Measurements from ENCODE around the gene TAF5L. TPM values are rescaled to one million over a fixed set of nuclear protein-coding genes. Genes with fewer than 3 reads are reported as not detected.
"Not testable (repeated sequence)": the region's sequence is repeated elsewhere in the genome, so short reads cannot be mapped to it uniquely, and the experiment has no call there.

TAF5L gene
- total and polyA plus RNA-seq, 9 donors: 8.7 to 13.7 (median 11.8) TPM

GRCh38 chr1:229614701-229615100, 11.2 kb downstream of the TAF5L start:
- H3K27me3 ChIP-seq (ENCODE audit: control insufficient read depth, insufficient read depth, low read length): no peaks in the 10 kb centered on the region
- no peaks in the 10 kb centered on the region for H3K4me1 ChIP-seq (ENCODE audit: control insufficient read depth, insufficient read depth, low read length)
- H3K27ac ChIP-seq (ENCODE audit: low read length): no peak overlapping the region
- 100% methylated on average over 1 of the region's 2 CpGs for WGBS (ENCODE audit: insufficient coverage)
- H3K9me3 ChIP-seq (replicated peaks; ENCODE audit: control insufficient read depth, low read depth, low read length): no peaks in the 10 kb centered on the region
- H3K4me3 ChIP-seq (ENCODE audit: low read length): no peak overlapping the region
- H3K36me3 ChIP-seq (ENCODE audit: control insufficient read depth, insufficient read depth, low read length): peaks cover 29% of the 10 kb centered on the region
- DNase-seq: no peak

GRCh38 chr1:229613938-229614337, 12.0 kb downstream of the TAF5L start:
- no peaks in the 10 kb centered on the region for H3K4me1 ChIP-seq (ENCODE audit: control insufficient read depth, insufficient read depth, low read length)

GRCh38 chr1:229608590-229608989, 17.3 kb downstream of the TAF5L start:
- no peaks in the 10 kb centered on the region for H3K4me1 ChIP-seq (ENCODE audit: control insufficient read depth, insufficient read depth, low read length)
- no peaks in the 10 kb centered on the region for H3K9me3 ChIP-seq (replicated peaks; ENCODE audit: control insufficient read depth, low read depth, low read length)
- H3K27me3 ChIP-seq (ENCODE audit: control insufficient read depth, insufficient read depth, low read length): no peaks in the 10 kb centered on the region
- H3K27ac ChIP-seq (ENCODE audit: low read length): no peak overlapping the region
- peaks cover 61% of the 10 kb centered on the region for H3K36me3 ChIP-seq (ENCODE audit: control insufficient read depth, insufficient read depth, low read length)
- no peak overlapping the region for H3K4me3 ChIP-seq (ENCODE audit: low read length)
- 100% methylated on average over 1 of the region's 2 CpGs for WGBS (ENCODE audit: insufficient coverage)
- DNase-seq: no peak

More at GRCh38 chr1:229613938-229614337, 12.0 kb downstream of the TAF5L start:
- WGBS (ENCODE audit: insufficient coverage): 80% methylated on average over 5 of the region's 5 CpGs
- H3K9me3 ChIP-seq (replicated peaks; ENCODE audit: control insufficient read depth, low read depth, low read length): no peaks in the 10 kb centered on the region
- no peaks in the 10 kb centered on the region for H3K27me3 ChIP-seq (ENCODE audit: control insufficient read depth, insufficient read depth, low read length)
- no peak overlapping the region for H3K4me3 ChIP-seq (ENCODE audit: low read length)
- no peak for DNase-seq
- no peak overlapping the region for H3K27ac ChIP-seq (ENCODE audit: low read length)
- peaks cover 33% of the 10 kb centered on the region for H3K36me3 ChIP-seq (ENCODE audit: control insufficient read depth, insufficient read depth, low read length)

GRCh38 chr1:229607370-229607769, 18.6 kb downstream of the TAF5L start:
- 100% methylated on average over 1 of the region's 2 CpGs for WGBS (ENCODE audit: insufficient coverage)
- Histone ChIP-seq H3K4me1 (ENCODE audit: control insufficient read depth, insufficient read depth, low read length) (no peaks in the 10 kb centered on the region), H3K36me3 (ENCODE audit: control insufficient read depth, insufficient read depth, low read length) (peaks cover 58% of the 10 kb centered on the region)

GRCh38 chr1:229603371-229604005, 22.4 kb downstream of the TAF5L start:
- DNase-seq: no peak
- Histone ChIP-seq H3K27me3 (ENCODE audit: control insufficient read depth, insufficient read depth, low read length) (no peaks in the 10 kb centered on the region), H3K27ac (ENCODE audit: low read length) (no peak overlapping the region), H3K4me3 (ENCODE audit: low read length) (no peak overlapping the region), H3K9me3 (replicated peaks; ENCODE audit: control insufficient read depth, low read depth, low read length) (no peaks in the 10 kb centered on the region), H3K4me1 (ENCODE audit: control insufficient read depth, insufficient read depth, low read length) (no peaks in the 10 kb centered on the region), H3K36me3 (ENCODE audit: control insufficient read depth, insufficient read depth, low read length) (peaks cover 46% of the 10 kb centered on the region)
- WGBS (ENCODE audit: insufficient coverage): 92% methylated on average over 2 of the region's 7 CpGs

More at GRCh38 chr1:229607370-229607769, 18.6 kb downstream of the TAF5L start:
- Histone ChIP-seq H3K9me3 (replicated peaks; ENCODE audit: control insufficient read depth, low read depth, low read length) (no peaks in the 10 kb centered on the region), H3K27ac (ENCODE audit: low read length) (no peak overlapping the region), H3K27me3 (ENCODE audit: control insufficient read depth, insufficient read depth, low read length) (no peaks in the 10 kb centered on the region), H3K4me3 (ENCODE audit: low read length) (no peak overlapping the region)
- no peak for DNase-seq

GRCh38 chr1:229600229-229600628, 25.7 kb downstream of the TAF5L start:
- no peaks in the 10 kb centered on the region for H3K9me3 ChIP-seq (replicated peaks; ENCODE audit: control insufficient read depth, low read depth, low read length)
- DNase-seq: no peak
- H3K4me1 ChIP-seq (ENCODE audit: control insufficient read depth, insufficient read depth, low read length): peaks cover 2% of the 10 kb centered on the region
- H3K4me3 ChIP-seq (ENCODE audit: low read length): no peak overlapping the region
- peaks cover 32% of the 10 kb centered on the region for H3K36me3 ChIP-seq (ENCODE audit: control insufficient read depth, insufficient read depth, low read length)
- no peaks in the 10 kb centered on the region for H3K27me3 ChIP-seq (ENCODE audit: control insufficient read depth, insufficient read depth, low read length)
- WGBS (ENCODE audit: insufficient coverage): 87% methylated on average over 4 of the region's 5 CpGs
- H3K27ac ChIP-seq (ENCODE audit: low read length): no peak overlapping the region

- Histone ChIP-seq H3K9me3 (replicated peaks; ENCODE audit: control insufficient read depth, low read depth, low read length) (no peaks in the 10 kb centered on the region), H3K27me3 (ENCODE audit: control insufficient read depth, insufficient read depth, low read length) (no peaks in the 10 kb centered on the region), H3K36me3 (ENCODE audit: control insufficient read depth, insufficient read depth, low read length) (peaks cover 33% of the 10 kb centered on the region), H3K4me1 (ENCODE audit: control insufficient read depth, insufficient read depth, low read length) (peaks cover 2% of the 10 kb centered on the region), H3K4me3 (ENCODE audit: low read length) (no peak overlapping the region), H3K27ac (ENCODE audit: low read length) (no peak overlapping the region)
- WGBS (ENCODE audit: insufficient coverage): 83% methylated on average over 1 of the region's 3 CpGs
- no peak for DNase-seq
Measured at GRCh38 chr1:229599218-229599954, 26.5 kb downstream of the TAF5L start.

- no peak overlapping the region for H3K27ac ChIP-seq (ENCODE audit: low read length)
- H3K36me3 ChIP-seq (ENCODE audit: control insufficient read depth, insufficient read depth, low read length): peaks cover 35% of the 10 kb centered on the region
- no CpG with 5 or more reads among the region's 3 CpGs for WGBS (ENCODE audit: insufficient coverage)
- no peaks in the 10 kb centered on the region for H3K9me3 ChIP-seq (replicated peaks; ENCODE audit: control insufficient read depth, low read depth, low read length)
- H3K4me3 ChIP-seq (ENCODE audit: low read length): no peak overlapping the region
- DNase-seq: no peak
- H3K27me3 ChIP-seq (ENCODE audit: control insufficient read depth, insufficient read depth, low read length): no peaks in the 10 kb centered on the region
- peaks cover 2% of the 10 kb centered on the region for H3K4me1 ChIP-seq (ENCODE audit: control insufficient read depth, insufficient read depth, low read length)
Measured at GRCh38 chr1:229597877-229598276, 28.0 kb downstream of the TAF5L start.

GRCh38 chr1:229596925-229597699, 28.8 kb downstream of the TAF5L start:
- no peaks in the 10 kb centered on the region for H3K9me3 ChIP-seq (replicated peaks; ENCODE audit: control insufficient read depth, low read depth, low read length)
- peak; percentile 25 for DNase-seq
- H3K4me3 ChIP-seq (ENCODE audit: low read length): no peak overlapping the region
- H3K4me1 ChIP-seq (ENCODE audit: control insufficient read depth, insufficient read depth, low read length): peaks cover 2% of the 10 kb centered on the region
- WGBS (ENCODE audit: insufficient coverage): 59% methylated on average over 4 of the region's 7 CpGs
- H3K27ac ChIP-seq (ENCODE audit: low read length): no peak overlapping the region
- peaks cover 28% of the 10 kb centered on the region for H3K36me3 ChIP-seq (ENCODE audit: control insufficient read depth, insufficient read depth, low read length)
- H3K27me3 ChIP-seq (ENCODE audit: control insufficient read depth, insufficient read depth, low read length): no peaks in the 10 kb centered on the region

- not testable (repeated sequence) for H3K27ac ChIP-seq (ENCODE audit: low read length); H3K4me3 ChIP-seq (ENCODE audit: low read length); H3K4me1 ChIP-seq (ENCODE audit: control insufficient read depth, insufficient read depth, low read length); DNase-seq; H3K27me3 ChIP-seq (ENCODE audit: control insufficient read depth, insufficient read depth, low read length); H3K9me3 ChIP-seq (replicated peaks; ENCODE audit: control insufficient read depth, low read depth, low read length)
- whole genome bisulfite sequencing (ENCODE audit: insufficient coverage): 83% methylated on average over 1 of the region's 7 CpGs
- H3K36me3 ChIP-seq (ENCODE audit: control insufficient read depth, insufficient read depth, low read length): peaks cover 22% of the 10 kb centered on the region
Measured at GRCh38 chr1:229595876-229596275, 30.0 kb downstream of the TAF5L start.
